Liver (tissue), 9 donors: ENCODE measurements around the gene KBTBD7. TPM values are rescaled to one million over a fixed set of nuclear protein-coding genes. Genes with fewer than 3 reads are reported as not detected.

Source experiments
- DNase-seq: peaks from one replicate; pipeline ENCODE4 v3.0.0-alpha.2; 2017; ENCODE audit warnings: low spot score
- H3K27ac ChIP-seq, 2 donors: one replicate each; pipeline ENCODE4 v1.7.0; 2013; ENCODE audit warnings: inconsistent platforms in 2 of 2, low read length in 2 of 2, control low read depth in 1 of 2, low read depth in 1 of 2, mild to moderate bottlenecking in 1 of 2
- H3K27me3 ChIP-seq, 4 donors: one replicate each; pipeline versions ENCODE4 v1.6.1 to v1.7.0; 2013; ENCODE audit warnings: low read length in 3 of 4, inconsistent platforms in 1 of 4, mild to moderate bottlenecking in 1 of 4, moderate library complexity in 1 of 4; ENCODE audit not compliant: control insufficient read depth in 4 of 4, insufficient read depth in 4 of 4
- H3K36me3 ChIP-seq, 4 donors: one replicate each; pipeline versions ENCODE4 v1.6.1 to v1.7.0; 2013; ENCODE audit warnings: low read length in 3 of 4, mild to moderate bottlenecking in 3 of 4, low read depth in 1 of 4, moderate library complexity in 1 of 4; ENCODE audit not compliant: control insufficient read depth in 4 of 4, insufficient read depth in 3 of 4
- H3K4me1 ChIP-seq, 4 donors: one replicate each; pipeline versions ENCODE4 v1.6.1 to v1.7.0; 2013; ENCODE audit warnings: low read length in 3 of 4, mild to moderate bottlenecking in 3 of 4, moderate library complexity in 1 of 4; ENCODE audit not compliant: control insufficient read depth in 4 of 4, insufficient read depth in 4 of 4
- H3K4me3 ChIP-seq, 3 donors: one replicate each; pipeline versions ENCODE4 v1.6.1 to v1.7.0; 2013; ENCODE audit warnings: low read length in 3 of 3, control low read depth in 1 of 3, low read depth in 1 of 3, mild to moderate bottlenecking in 1 of 3
- H3K9ac ChIP-seq, 2 donors: one replicate each; pipeline ENCODE4 v1.7.0; 2013; ENCODE audit warnings: low read length in 2 of 2, mild to moderate bottlenecking in 2 of 2, moderate library complexity in 2 of 2, control low read depth in 1 of 2, low read depth in 1 of 2
- H3K9me3 ChIP-seq, 4 donors: one replicate each; pipeline versions ENCODE4 v1.6.1 to v1.7.0; 2013; ENCODE audit warnings: low read length in 3 of 4; ENCODE audit not compliant: control insufficient read depth in 4 of 4
- ATF3 ChIP-seq: IDR thresholded peaks from 2 replicates; pipeline ENCODE4 v1.6.1; 2016; ENCODE audit warnings: antibody characterized with exemption
- CTCF ChIP-seq: fragments of 150-350 bp; IDR thresholded peaks from 2 replicates; pipeline ENCODE4 v1.5.1; 2017; ENCODE audit warnings: improper control_type of control experiment, low read depth, low read length; ENCODE audit not compliant: missing input control
- EGR1 ChIP-seq, 2 donors: IDR thresholded peaks; 2 replicates each; pipeline ENCODE4 v1.6.1; 2016 to 2018; ENCODE audit warnings: antibody characterized with exemption in 2 of 2, low read depth in 2 of 2
- GABPA ChIP-seq, 2 donors: IDR thresholded peaks in 1 of 2; conservative IDR thresholded peaks in 1 of 2; 2 replicates each; pipeline ENCODE4 v1.6.1; 2016; ENCODE audit warnings: antibody characterized with exemption in 2 of 2, mild to moderate bottlenecking in 1 of 2, moderate library complexity in 1 of 2
- HNF4G ChIP-seq: IDR thresholded peaks from 2 replicates; pipeline ENCODE4 v1.6.1; 2016; ENCODE audit warnings: antibody characterized with exemption
- JUND ChIP-seq, 2 donors: IDR thresholded peaks; 2 replicates each; pipeline ENCODE4 v1.6.1; 2016; ENCODE audit warnings: antibody characterized with exemption in 2 of 2
- MAX ChIP-seq: IDR thresholded peaks from 2 replicates; pipeline ENCODE4 v1.6.1; 2016; ENCODE audit warnings: antibody characterized with exemption
- NR2F2 ChIP-seq: IDR thresholded peaks from 2 replicates; pipeline ENCODE4 v1.6.1; 2016; ENCODE audit warnings: antibody characterized with exemption
- RAD21 ChIP-seq, 2 donors: IDR thresholded peaks; 2 replicates each; pipeline ENCODE4 v1.6.1; 2016; ENCODE audit warnings: antibody characterized with exemption in 2 of 2, mild to moderate bottlenecking in 2 of 2
- REST ChIP-seq: IDR thresholded peaks from 2 replicates; pipeline ENCODE4 v1.6.1; 2016; ENCODE audit warnings: antibody characterized with exemption, mild to moderate bottlenecking
- RXRA ChIP-seq, 2 donors: IDR thresholded peaks; 2 replicates each; pipeline ENCODE4 v1.6.1; 2017 to 2018; ENCODE audit warnings: antibody characterized with exemption in 2 of 2, mild to moderate bottlenecking in 1 of 2
- SP1 ChIP-seq: IDR thresholded peaks from 2 replicates; pipeline ENCODE4 v1.6.1; 2018; ENCODE audit warnings: antibody characterized with exemption, mild to moderate bottlenecking
- TAF1 ChIP-seq: conservative IDR thresholded peaks from 2 replicates; pipeline ENCODE4 v1.6.1; 2016; ENCODE audit warnings: antibody characterized with exemption, mild to moderate bottlenecking
- YY1 ChIP-seq: IDR thresholded peaks from 2 replicates; pipeline ENCODE4 v1.6.1; 2016; ENCODE audit warnings: antibody characterized with exemption, mild to moderate bottlenecking
- WGBS: extraction: QIAGEN DNeasy Blood & Tissue Kit; methylation state at CpG from one replicate; pipeline ENCODE4 v1.1.7; 2013; 5-methylcytosine and 5-hydroxymethylcytosine counted together
- polyA plus RNA-seq, 2 donors: library from polyadenylated mRNA; stranded (reverse) in 1 of 2; unstranded in 1 of 2; fragments of 200-250 nt in 1 of 2; fragments of >200 nt in 1 of 2; fragmentation: Nextera tagmentation in 1 of 2; extraction: Ambion mirVana in 1 of 2; gene quantifications; one replicate each; pipeline versions ENCODE4 v1.2.1 to v1.2.3, GENCODE V29; 2013 to 2015
- total RNA-seq, 2 donors: library from RNA; depleted of rRNA; stranded (reverse); fragments of >200 nt; gene quantifications; one replicate each; pipeline ENCODE4 v1.2.3, GENCODE V29; 2014
- TF ChIP-seq, protein P1 (sequence below): IDR thresholded peaks from 2 replicates; pipeline ENCODE4 v1.6.1; 2016; ENCODE audit warnings: antibody characterized with exemption
- donor health status: healthy.
- donor health status: healthy.
- donor health status: healthy.
- donor health status: healthy.
- donor health status: healthy.

The KBTBD7 gene
- total and polyA plus RNA-seq, 4 donors: 3.3 to 10.1 (median 6.9) TPM

GRCh38 chr13:41211062-41211461 is 16.7 kb upstream of the KBTBD7 start:
- H3K4me1 ChIP-seq: no peaks in the 10 kb centered on the region
- DNase-seq: no peak
- peaks cover 0 to 2% (median 0%) of the 10 kb centered on the region in 4 donors for H3K9me3 ChIP-seq
- H3K9ac ChIP-seq: no peak overlapping the region
- no peak overlapping the region for H3K4me3 ChIP-seq
- H3K27me3 ChIP-seq: no peaks in the 10 kb centered on the region
- TF ChIP-seq JUND (IDR thresholded peaks at IDR 0.05) (no peak), REST (no peak), SP1 (no peak), GABPA (IDR thresholded peaks at IDR 0.05 in 1 of 2, conservative IDR thresholded peaks at IDR 0.05 in 1 of 2) (no peak)
- H3K36me3 ChIP-seq: no peaks in the 10 kb centered on the region
- no peak overlapping the region for H3K27ac ChIP-seq
- 97% methylated on average over 2 of the region's 2 CpGs for WGBS

GRCh38 chr13:41206467-41206866 is 12.1 kb upstream of the KBTBD7 start:
- Histone ChIP-seq H3K27ac (no peak overlapping the region), H3K36me3 (no peaks in the 10 kb centered on the region), H3K27me3 (no peaks in the 10 kb centered on the region), H3K4me1 (no peaks in the 10 kb centered on the region), H3K9me3 (peaks cover 0 to 2% (median 0%) of the 10 kb centered on the region in 4 donors), H3K9ac (no peak overlapping the region), H3K4me3 (no peak overlapping the region)
- TF ChIP-seq CTCF: no peak
- TF ChIP-seq SP1: no peak
- TF ChIP-seq RXRA (IDR thresholded peaks at IDR 0.05): no peak
- no peak for TF ChIP-seq JUND (IDR thresholded peaks at IDR 0.05)
- TF ChIP-seq ATF3: no peak
- no peak for TF ChIP-seq TAF1
- no peak for TF ChIP-seq NR2F2
- no peak for TF ChIP-seq YY1
- TF ChIP-seq, protein P1, sequence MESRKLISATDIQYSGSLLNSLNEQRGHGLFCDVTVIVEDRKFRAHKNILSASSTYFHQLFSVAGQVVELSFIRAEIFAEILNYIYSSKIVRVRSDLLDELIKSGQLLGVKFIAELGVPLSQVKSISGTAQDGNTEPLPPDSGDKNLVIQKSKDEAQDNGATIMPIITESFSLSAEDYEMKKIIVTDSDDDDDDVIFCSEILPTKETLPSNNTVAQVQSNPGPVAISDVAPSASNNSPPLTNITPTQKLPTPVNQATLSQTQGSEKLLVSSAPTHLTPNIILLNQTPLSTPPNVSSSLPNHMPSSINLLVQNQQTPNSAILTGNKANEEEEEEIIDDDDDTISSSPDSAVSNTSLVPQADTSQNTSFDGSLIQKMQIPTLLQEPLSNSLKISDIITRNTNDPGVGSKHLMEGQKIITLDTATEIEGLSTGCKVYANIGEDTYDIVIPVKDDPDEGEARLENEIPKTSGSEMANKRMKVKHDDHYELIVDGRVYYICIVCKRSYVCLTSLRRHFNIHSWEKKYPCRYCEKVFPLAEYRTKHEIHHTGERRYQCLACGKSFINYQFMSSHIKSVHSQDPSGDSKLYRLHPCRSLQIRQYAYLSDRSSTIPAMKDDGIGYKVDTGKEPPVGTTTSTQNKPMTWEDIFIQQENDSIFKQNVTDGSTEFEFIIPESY: no peak
- TF ChIP-seq EGR1 (IDR thresholded peaks at IDR 0.05; ENCODE audit: low read depth in 2 of 2): no peak
- no peak for TF ChIP-seq HNF4G
- TF ChIP-seq RAD21 (IDR thresholded peaks at IDR 0.05): no peak
- TF ChIP-seq GABPA (IDR thresholded peaks at IDR 0.05 in 1 of 2, conservative IDR thresholded peaks at IDR 0.05 in 1 of 2): no peak
- no peak for TF ChIP-seq MAX
- no peak for TF ChIP-seq REST
- no peak for DNase-seq
